ENCODE results near the gene ADCY4. TPM values are rescaled to one million over a fixed set of nuclear protein-coding genes. Genes with fewer than 3 reads are reported as not detected.

ADCY4 gene
- total and polyA plus RNA-seq, 2 donors, result 1.9 to 17.6 TPM

DNA sequence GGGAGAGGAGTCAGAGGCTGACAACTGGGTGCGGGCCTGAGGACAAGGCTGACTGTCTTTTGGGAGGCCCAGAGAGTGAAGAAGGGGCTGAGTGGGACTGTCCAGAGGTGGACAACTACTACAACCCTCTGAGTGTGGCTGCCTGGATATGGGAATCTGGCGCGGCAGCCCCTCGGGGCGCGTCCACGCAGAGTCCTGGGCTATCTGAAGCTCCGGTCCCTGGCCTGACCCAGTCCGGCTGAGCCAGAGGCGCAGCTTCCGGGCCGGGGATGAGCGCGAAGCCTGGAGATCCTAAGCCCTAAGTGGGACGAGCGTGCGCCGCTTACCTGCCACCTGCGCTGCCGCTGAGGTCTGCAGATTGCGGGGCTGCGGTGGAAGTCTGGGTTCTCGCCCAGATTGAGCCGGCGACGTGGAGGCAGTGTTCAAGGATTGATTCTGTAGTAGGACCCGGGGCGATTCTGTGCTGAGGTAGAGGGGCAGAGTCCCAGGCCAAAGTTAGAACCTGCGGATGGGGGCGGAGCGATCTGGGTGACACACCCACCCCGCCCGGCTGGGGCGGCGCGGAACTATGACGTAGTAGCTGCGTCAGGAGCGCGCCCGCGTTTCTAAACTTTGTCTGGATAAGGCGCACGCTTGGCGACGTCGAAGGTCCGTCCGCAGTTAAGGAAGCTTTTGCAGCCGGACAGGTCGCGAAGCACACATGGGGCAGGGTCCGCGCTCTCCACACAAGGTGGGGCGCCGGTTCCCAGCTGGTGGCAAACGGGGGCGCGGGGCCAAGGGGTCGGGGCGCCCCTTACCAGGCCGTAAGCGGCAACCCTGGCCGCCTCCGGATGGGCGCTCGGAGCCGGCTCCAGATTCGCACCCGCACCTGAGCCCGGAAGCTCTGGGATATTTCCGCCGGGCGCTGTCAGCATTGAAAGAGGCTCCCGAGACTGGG lies 35.3 kb downstream of the ADCY4 start, which contains the start of the genes DHRS1 and NOP9:
Gene DHRS1 (minus strand): TSS at position 526 of the 937 bp plus-strand sequence. CDS start 674 bp downstream, outside the sequence.
Gene NOP9 (plus strand): TSS at position 596 of the 937 bp plus-strand sequence. CDS start 105 bp downstream, at position 701.
- Histone ChIP-seq H3K27me3 (ENCODE audit: control insufficient read depth in 2 of 2, insufficient read depth in 1 of 2, low read length in 1 of 2) (no peaks in the 10 kb centered on the region), H3K36me3 (ENCODE audit: control insufficient read depth in 2 of 2, insufficient read depth in 2 of 2, low read length in 1 of 2) (peaks cover 40 to 48% of the 10 kb centered on the region in 2 donors), H3K27ac (ENCODE audit: low read depth in 1 of 2, low read length in 1 of 2) (peak within 1 kb of the TSS; percentile 77 to 90), H3K4me1 (ENCODE audit: control insufficient read depth in 2 of 2, insufficient read depth in 2 of 2, low read length in 2 of 2) (peaks cover 14 to 32% of the 10 kb centered on the region in 2 donors), H3K4me3 (ENCODE audit: low read length in 2 of 2) (peak within 1 kb of the TSS; percentile 85 to 89), H3K9me3 (ENCODE audit: control insufficient read depth in 2 of 2, insufficient read depth in 1 of 2, low read length in 1 of 2) (no peaks in the 10 kb centered on the region)
- DNase-seq (ENCODE audit: low read depth in 6 of 9, low spot score in 9 of 9), result peak; percentile 81 to 95 (median 90)
- WGBS, result under 1% methylated on average over 75 of the region's 75 CpGs

DNA sequence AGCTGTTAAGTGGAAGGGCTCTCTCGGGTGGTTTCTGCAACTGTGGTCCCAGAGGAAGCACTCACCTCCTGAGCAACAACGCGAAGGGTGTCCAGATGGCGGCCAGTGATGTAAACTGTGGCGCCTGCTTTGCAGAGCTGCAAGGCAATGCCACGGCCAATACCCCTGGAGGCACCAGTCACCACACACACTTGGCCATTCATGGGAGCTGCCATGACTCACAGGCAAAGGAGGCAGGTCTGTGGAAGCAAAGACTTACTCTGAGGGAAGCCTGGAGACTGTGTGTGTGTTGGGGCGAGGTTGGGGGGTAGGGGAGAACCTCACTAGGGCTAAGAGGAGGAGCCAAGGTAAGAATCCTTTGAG lies 36.0 kb downstream of the ADCY4 start:
- Histone ChIP-seq H3K9me3 (ENCODE audit: control insufficient read depth in 2 of 2, insufficient read depth in 1 of 2, low read length in 1 of 2) (no peaks in the 10 kb centered on the region), H3K4me1 (ENCODE audit: control insufficient read depth in 2 of 2, insufficient read depth in 2 of 2, low read length in 2 of 2) (peaks cover 14 to 32% of the 10 kb centered on the region in 2 donors), H3K27ac (ENCODE audit: low read depth in 1 of 2, low read length in 1 of 2) (peak overlapping the region; percentile 77 to 90), H3K36me3 (ENCODE audit: control insufficient read depth in 2 of 2, insufficient read depth in 2 of 2, low read length in 1 of 2) (peaks cover 34 to 42% of the 10 kb centered on the region in 2 donors), H3K27me3 (ENCODE audit: control insufficient read depth in 2 of 2, insufficient read depth in 1 of 2, low read length in 1 of 2) (no peaks in the 10 kb centered on the region), H3K4me3 (ENCODE audit: low read length in 2 of 2) (peak overlapping the region; percentile 85 to 89)
- WGBS, result 72% methylated on average over 7 of the region's 7 CpGs
- no peak for DNase-seq (ENCODE audit: low read depth in 6 of 9, low spot score in 9 of 9)

DNA sequence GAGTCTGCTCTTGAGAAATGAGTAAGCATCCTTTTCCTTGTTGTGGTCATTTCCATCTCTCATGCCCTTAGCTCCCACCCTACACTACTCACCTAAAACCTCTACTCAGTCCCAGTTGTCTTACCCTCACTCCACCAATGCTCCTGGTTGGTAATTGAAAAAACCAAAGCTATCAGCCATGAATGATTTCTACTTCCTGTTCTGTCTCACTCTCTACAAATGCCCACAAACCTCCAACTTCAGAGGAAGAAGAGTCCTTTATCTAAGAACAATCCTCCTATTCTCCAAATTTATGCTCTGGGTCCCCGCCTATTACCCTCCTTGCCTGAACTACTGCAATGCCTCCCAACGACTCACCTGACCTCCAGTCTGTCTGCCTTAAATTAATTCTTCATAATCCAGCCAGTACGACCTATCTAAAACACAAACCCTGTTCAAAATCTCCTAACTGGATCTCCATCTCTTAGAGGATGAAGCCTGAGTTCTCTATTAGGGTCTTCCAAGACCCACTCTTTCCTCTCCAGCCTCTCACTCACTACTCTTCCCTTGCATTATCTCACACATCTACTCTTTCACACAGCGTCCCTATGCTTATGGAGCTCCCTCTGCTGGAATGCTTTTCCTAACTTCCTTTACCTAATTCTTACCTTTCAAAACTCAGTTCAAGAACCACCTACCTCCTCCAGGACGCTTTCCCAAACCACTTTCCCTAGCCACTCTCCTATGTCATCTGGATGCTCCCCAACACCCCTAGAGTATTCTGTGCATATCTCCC lies 37.5 kb downstream of the ADCY4 start:
- peak in 1 of 9 donors; percentile 42 for DNase-seq (ENCODE audit: low read depth in 6 of 9, low spot score in 9 of 9)
- 58% methylated on average over 5 of the region's 5 CpGs for WGBS
- Histone ChIP-seq H3K9me3 (ENCODE audit: control insufficient read depth in 2 of 2, insufficient read depth in 1 of 2, low read length in 1 of 2) (no peaks in the 10 kb centered on the region), H3K27ac (ENCODE audit: low read depth in 1 of 2, low read length in 1 of 2) (peak overlapping the region in 1 of 2 donors; percentile 40), H3K4me3 (ENCODE audit: low read length in 2 of 2) (no peak overlapping the region), H3K4me1 (ENCODE audit: control insufficient read depth in 2 of 2, insufficient read depth in 2 of 2, low read length in 2 of 2) (peaks cover 14 to 32% of the 10 kb centered on the region in 2 donors), H3K36me3 (ENCODE audit: control insufficient read depth in 2 of 2, insufficient read depth in 2 of 2, low read length in 1 of 2) (peaks cover 23 to 32% of the 10 kb centered on the region in 2 donors), H3K27me3 (ENCODE audit: control insufficient read depth in 2 of 2, insufficient read depth in 1 of 2, low read length in 1 of 2) (no peaks in the 10 kb centered on the region)

DNA sequence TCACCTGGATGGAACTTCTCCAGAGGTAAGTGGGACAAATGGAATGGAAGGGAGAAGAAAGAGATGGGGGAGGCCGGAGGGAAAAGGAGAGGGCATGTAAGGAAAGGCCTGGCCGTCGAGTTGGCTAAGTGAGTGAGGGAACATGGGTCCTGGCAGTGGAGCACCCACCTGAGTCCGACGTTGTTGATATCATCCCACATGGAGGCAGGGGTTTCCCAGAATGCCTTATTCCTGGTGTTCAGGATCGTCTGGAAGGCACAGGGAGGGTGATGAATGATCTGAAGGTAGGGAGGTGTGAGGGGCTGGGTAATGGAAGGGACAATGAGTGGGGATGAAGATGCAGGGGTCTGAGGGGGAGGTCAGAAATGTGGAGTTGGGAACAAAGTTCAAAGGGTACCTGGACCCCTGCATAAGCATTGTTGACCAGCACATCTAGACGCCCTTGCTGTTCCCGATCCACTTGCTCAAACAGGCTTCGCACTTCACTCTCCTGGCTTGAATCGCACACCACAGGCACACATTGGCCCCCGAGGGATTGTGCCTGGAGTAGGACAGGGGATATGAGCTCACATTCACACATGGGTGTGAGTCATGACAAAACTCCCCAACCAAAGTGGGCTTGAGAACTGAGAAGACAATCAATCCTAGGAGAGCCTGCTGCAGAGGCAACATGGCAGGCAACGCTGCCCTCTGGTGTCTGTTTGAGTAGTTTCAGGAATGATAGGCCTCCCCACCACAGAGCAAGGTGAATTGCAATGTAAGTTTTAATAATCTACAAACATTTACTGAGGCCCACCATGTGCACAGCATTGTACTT lies 38.3 kb downstream of the ADCY4 start:
- peaks cover 14 to 32% of the 10 kb centered on the region in 2 donors for H3K4me1 ChIP-seq (ENCODE audit: control insufficient read depth in 2 of 2, insufficient read depth in 2 of 2, low read length in 2 of 2)
- 79% methylated on average over 12 of the region's 12 CpGs for WGBS
- peak overlapping the region in 1 of 2 donors; percentile 40 for H3K27ac ChIP-seq (ENCODE audit: low read depth in 1 of 2, low read length in 1 of 2)

DNA sequence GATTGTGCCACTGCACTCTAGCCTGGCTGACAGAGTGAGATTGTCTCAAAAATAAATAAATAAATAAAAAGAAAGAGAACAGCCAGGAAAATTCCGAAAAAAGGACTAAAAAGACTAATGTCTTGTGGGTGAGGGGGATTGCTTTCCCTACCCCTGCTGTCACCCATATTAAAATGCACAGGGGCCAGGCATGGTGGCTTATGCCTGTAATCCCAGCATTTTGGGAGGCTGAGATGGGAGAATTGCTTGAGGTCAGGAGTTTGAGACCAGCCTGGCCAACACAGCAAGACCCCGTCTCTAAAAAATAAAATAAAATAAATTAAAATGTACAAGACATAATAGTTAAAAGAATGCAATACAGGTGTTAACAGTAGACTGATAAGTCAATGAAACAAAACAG lies 41.3 kb downstream of the ADCY4 start:
- H3K36me3 ChIP-seq (ENCODE audit: control insufficient read depth in 2 of 2, insufficient read depth in 2 of 2, low read length in 1 of 2), result peaks cover 34 to 49% of the 10 kb centered on the region in 2 donors
- no peak overlapping the region for H3K4me3 ChIP-seq (ENCODE audit: low read length in 2 of 2)
- DNase-seq (ENCODE audit: low read depth in 6 of 9, low spot score in 9 of 9), result no peak
- no peaks in the 10 kb centered on the region for H3K27me3 ChIP-seq (ENCODE audit: control insufficient read depth in 2 of 2, insufficient read depth in 1 of 2, low read length in 1 of 2)
- no peak overlapping the region for H3K27ac ChIP-seq (ENCODE audit: low read depth in 1 of 2, low read length in 1 of 2)
- no peaks in the 10 kb centered on the region for H3K9me3 ChIP-seq (ENCODE audit: control insufficient read depth in 2 of 2, insufficient read depth in 1 of 2, low read length in 1 of 2)
- WGBS, result 94% methylated on average over 2 of the region's 2 CpGs
- peaks cover 3 to 13% of the 10 kb centered on the region in 2 donors for H3K4me1 ChIP-seq (ENCODE audit: control insufficient read depth in 2 of 2, insufficient read depth in 2 of 2, low read length in 2 of 2)

More for the DNA sequence above, 38.3 kb downstream of the ADCY4 start:
- no peaks in the 10 kb centered on the region for H3K9me3 ChIP-seq (ENCODE audit: control insufficient read depth in 2 of 2, insufficient read depth in 1 of 2, low read length in 1 of 2)
- H3K27me3 ChIP-seq (ENCODE audit: control insufficient read depth in 2 of 2, insufficient read depth in 1 of 2, low read length in 1 of 2), result no peaks in the 10 kb centered on the region
- H3K36me3 ChIP-seq (ENCODE audit: control insufficient read depth in 2 of 2, insufficient read depth in 2 of 2, low read length in 1 of 2), result peaks cover 20 to 31% of the 10 kb centered on the region in 2 donors
- H3K4me3 ChIP-seq (ENCODE audit: low read length in 2 of 2), result no peak overlapping the region
- DNase-seq (ENCODE audit: low read depth in 6 of 9, low spot score in 9 of 9), result peak in 8 of 9 donors; percentile 36 to 83 (median 68)

DNA sequence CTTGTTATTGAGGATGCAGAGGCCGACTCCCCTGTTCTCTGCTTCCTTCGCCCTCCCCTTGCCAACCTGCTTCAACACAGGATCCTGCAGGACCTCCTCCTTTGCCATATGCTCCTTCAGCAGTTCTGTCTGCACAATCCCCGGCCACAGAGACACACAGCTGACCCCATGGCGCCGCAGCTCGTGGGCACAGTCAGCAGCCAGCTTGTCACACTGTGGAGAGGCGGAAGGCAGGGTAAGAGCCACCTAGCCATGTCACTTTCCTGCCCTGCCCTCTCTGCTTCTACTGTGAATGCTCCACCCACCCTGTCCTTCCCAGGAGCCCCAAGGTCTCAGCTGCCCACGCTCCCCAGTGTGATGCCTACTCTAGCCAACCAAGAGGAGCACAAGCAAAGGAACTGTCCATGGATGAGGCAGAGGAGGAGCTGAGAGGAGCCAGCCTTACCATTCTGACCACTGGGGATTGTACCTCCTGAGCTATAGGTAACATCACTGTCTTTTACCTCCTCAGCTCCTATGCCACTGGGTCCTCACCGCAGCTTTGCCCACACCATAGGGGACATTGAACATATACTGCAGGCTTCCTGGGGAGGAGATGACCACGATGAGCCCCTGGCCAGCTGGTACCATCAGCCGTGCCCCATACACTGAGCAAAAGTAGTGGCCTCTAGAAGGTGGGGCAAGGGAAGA lies 42.6 kb downstream of the ADCY4 start:
- 97% methylated on average over 11 of the region's 11 CpGs for WGBS
- H3K4me3 ChIP-seq (ENCODE audit: low read length in 2 of 2), result no peak overlapping the region
- DNase-seq (ENCODE audit: low read depth in 6 of 9, low spot score in 9 of 9), result no peak
- H3K9me3 ChIP-seq (ENCODE audit: control insufficient read depth in 2 of 2, insufficient read depth in 1 of 2, low read length in 1 of 2), result no peaks in the 10 kb centered on the region
- peaks cover 34 to 49% of the 10 kb centered on the region in 2 donors for H3K36me3 ChIP-seq (ENCODE audit: control insufficient read depth in 2 of 2, insufficient read depth in 2 of 2, low read length in 1 of 2)
- H3K27ac ChIP-seq (ENCODE audit: low read depth in 1 of 2, low read length in 1 of 2), result no peak overlapping the region
- H3K4me1 ChIP-seq (ENCODE audit: control insufficient read depth in 2 of 2, insufficient read depth in 2 of 2, low read length in 2 of 2), result peaks cover 2 to 8% of the 10 kb centered on the region in 2 donors
- no peaks in the 10 kb centered on the region for H3K27me3 ChIP-seq (ENCODE audit: control insufficient read depth in 2 of 2, insufficient read depth in 1 of 2, low read length in 1 of 2)

DNA sequence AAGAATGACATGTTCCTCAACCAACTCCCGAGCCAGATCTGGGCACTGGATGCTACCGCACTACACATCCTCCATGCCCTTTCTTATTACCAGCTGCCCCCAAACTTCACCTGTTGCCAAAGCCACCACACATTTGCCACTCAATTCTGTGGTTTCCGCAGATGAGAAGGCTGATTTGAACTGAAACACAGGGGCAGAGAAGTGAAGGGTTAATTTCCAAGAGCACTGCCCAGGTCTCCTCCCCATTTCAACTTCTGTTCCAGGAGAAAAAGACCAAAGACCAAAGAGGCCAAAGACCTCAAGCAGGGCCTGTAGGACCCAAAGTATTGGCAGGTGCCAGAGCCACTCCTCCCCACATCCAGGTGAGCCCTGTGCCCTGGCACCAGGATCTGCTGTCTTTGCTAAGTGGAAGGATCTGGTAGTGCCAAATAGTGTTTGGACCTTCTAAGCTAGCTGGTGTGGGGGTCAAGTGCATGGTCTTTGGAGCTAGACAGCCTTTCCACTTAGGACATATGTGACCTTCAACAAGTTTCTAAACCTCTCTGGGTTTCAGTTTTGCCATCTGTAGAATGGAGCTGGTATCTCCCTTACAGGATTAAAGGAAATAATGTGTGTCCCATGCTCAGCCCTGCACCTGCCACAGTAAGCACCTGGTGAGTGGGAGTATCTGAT lies 43.3 kb downstream of the ADCY4 start:
- Histone ChIP-seq H3K27me3 (ENCODE audit: control insufficient read depth in 2 of 2, insufficient read depth in 1 of 2, low read length in 1 of 2) (no peaks in the 10 kb centered on the region), H3K9me3 (ENCODE audit: control insufficient read depth in 2 of 2, insufficient read depth in 1 of 2, low read length in 1 of 2) (no peaks in the 10 kb centered on the region), H3K4me1 (ENCODE audit: control insufficient read depth in 2 of 2, insufficient read depth in 2 of 2, low read length in 2 of 2) (peaks cover 0 to under 1% of the 10 kb centered on the region in 2 donors), H3K36me3 (ENCODE audit: control insufficient read depth in 2 of 2, insufficient read depth in 2 of 2, low read length in 1 of 2) (peaks cover 34 to 49% of the 10 kb centered on the region in 2 donors), H3K27ac (ENCODE audit: low read depth in 1 of 2, low read length in 1 of 2) (no peak overlapping the region), H3K4me3 (ENCODE audit: low read length in 2 of 2) (no peak overlapping the region)
- no peak for DNase-seq (ENCODE audit: low read depth in 6 of 9, low spot score in 9 of 9)
- 96% methylated on average over 3 of the region's 3 CpGs for WGBS

All from thymus (tissue), 11 donors.